ENCODE results near the gene POLN. TPM values are rescaled to one million over a fixed set of nuclear protein-coding genes. Genes with fewer than 3 reads are reported as not detected.

Gene POLN
- total and polyA plus RNA-seq, 2 donors = 1.1 to 2.9 TPM

GRCh38 chr4:2127609-2128332 lies 114.2 kb downstream of the POLN start:
- no peaks in the 10 kb centered on the region for H3K36me3 ChIP-seq (ENCODE audit: control insufficient read depth in 2 of 2, insufficient read depth in 2 of 2, low read length in 1 of 2)

GRCh38 chr4:2126309-2127043 lies 115.4 kb downstream of the POLN start:
- Histone ChIP-seq H3K4me3 (ENCODE audit: low read length in 2 of 2) (no peak overlapping the region), H3K36me3 (ENCODE audit: control insufficient read depth in 2 of 2, insufficient read depth in 2 of 2, low read length in 1 of 2) (no peaks in the 10 kb centered on the region), H3K27me3 (ENCODE audit: control insufficient read depth in 2 of 2, insufficient read depth in 1 of 2, low read length in 1 of 2) (peaks cover 0 to 8% of the 10 kb centered on the region in 2 donors), H3K9me3 (ENCODE audit: control insufficient read depth in 2 of 2, insufficient read depth in 1 of 2, low read length in 1 of 2) (no peaks in the 10 kb centered on the region), H3K4me1 (ENCODE audit: control insufficient read depth in 2 of 2, insufficient read depth in 2 of 2, low read length in 2 of 2) (peaks cover 0 to 15% of the 10 kb centered on the region in 2 donors), H3K27ac (ENCODE audit: low read depth in 1 of 2, low read length in 1 of 2) (no peak overlapping the region)
- WGBS = 96% methylated on average over 24 of the region's 24 CpGs
- DNase-seq (ENCODE audit: low read depth in 6 of 9, low spot score in 9 of 9) = no peak

More at GRCh38 chr4:2127609-2128332, 114.2 kb downstream of the POLN start:
- no peak overlapping the region for H3K27ac ChIP-seq (ENCODE audit: low read depth in 1 of 2, low read length in 1 of 2)
- peaks cover 0 to 8% of the 10 kb centered on the region in 2 donors for H3K27me3 ChIP-seq (ENCODE audit: control insufficient read depth in 2 of 2, insufficient read depth in 1 of 2, low read length in 1 of 2)
- H3K9me3 ChIP-seq (ENCODE audit: control insufficient read depth in 2 of 2, insufficient read depth in 1 of 2, low read length in 1 of 2) = peaks cover 0 to 2% of the 10 kb centered on the region in 2 donors
- 96% methylated on average over 20 of the region's 20 CpGs for WGBS
- H3K4me3 ChIP-seq (ENCODE audit: low read length in 2 of 2) = no peak overlapping the region
- H3K4me1 ChIP-seq (ENCODE audit: control insufficient read depth in 2 of 2, insufficient read depth in 2 of 2, low read length in 2 of 2) = peaks cover 0 to 12% of the 10 kb centered on the region in 2 donors
- no peak for DNase-seq (ENCODE audit: low read depth in 6 of 9, low spot score in 9 of 9)

DNA sequence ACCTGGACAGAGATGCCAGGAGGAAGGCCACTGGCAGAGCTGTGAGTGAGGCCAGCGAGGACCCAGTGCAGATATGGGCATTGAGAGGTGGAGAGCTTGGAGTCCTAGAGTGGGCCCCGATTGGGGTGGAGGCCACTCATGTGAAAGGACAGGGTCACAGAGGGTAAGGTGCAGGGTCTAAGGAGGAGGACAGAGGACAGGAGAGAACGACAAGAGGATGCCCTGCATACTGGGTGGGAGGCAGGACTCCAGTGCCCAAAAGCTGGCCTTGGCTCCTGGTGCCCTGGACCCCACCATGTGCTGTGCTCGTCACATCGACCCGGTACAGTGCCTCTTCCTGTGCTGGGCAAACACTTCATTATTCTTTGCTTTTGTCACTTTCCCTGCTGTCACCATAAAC lies 116.1 kb downstream of the POLN start:
- WGBS = 79% methylated on average over 6 of the region's 6 CpGs
- H3K4me3 ChIP-seq (ENCODE audit: low read length in 2 of 2) = no peak overlapping the region
- DNase-seq (ENCODE audit: low read depth in 6 of 9, low spot score in 9 of 9) = no peak

DNA sequence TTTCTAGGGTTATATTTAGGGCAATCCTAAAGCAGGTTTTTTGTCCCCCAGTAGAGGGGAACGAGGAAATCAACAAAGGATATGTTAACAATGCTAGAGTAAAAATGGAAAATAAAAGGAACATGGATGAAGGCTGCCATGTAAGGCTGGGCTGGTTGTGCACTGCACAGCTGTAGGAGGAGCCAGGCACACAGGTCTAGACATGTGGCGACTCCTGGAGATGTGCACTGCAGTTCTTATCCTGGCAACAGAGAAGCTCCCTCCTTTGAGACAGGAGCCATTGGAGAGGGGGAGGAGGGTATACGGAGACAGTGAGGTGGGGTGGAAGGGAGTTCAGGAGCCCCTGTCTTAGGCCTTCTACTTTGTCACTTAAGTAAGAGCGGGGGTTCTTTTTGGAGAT lies 116.9 kb downstream of the POLN start:
- Histone ChIP-seq H3K27ac (ENCODE audit: low read depth in 1 of 2, low read length in 1 of 2) (no peak overlapping the region), H3K36me3 (ENCODE audit: control insufficient read depth in 2 of 2, insufficient read depth in 2 of 2, low read length in 1 of 2) (no peaks in the 10 kb centered on the region), H3K9me3 (ENCODE audit: control insufficient read depth in 2 of 2, insufficient read depth in 1 of 2, low read length in 1 of 2) (no peaks in the 10 kb centered on the region), H3K4me1 (ENCODE audit: control insufficient read depth in 2 of 2, insufficient read depth in 2 of 2, low read length in 2 of 2) (peaks cover 0 to 15% of the 10 kb centered on the region in 2 donors), H3K27me3 (ENCODE audit: control insufficient read depth in 2 of 2, insufficient read depth in 1 of 2, low read length in 1 of 2) (peaks cover 0 to 8% of the 10 kb centered on the region in 2 donors), H3K4me3 (ENCODE audit: low read length in 2 of 2) (no peak overlapping the region)
- 94% methylated on average over 4 of the region's 4 CpGs for WGBS
- no peak for DNase-seq (ENCODE audit: low read depth in 6 of 9, low spot score in 9 of 9)

More for the DNA sequence above, 116.1 kb downstream of the POLN start:
- H3K9me3 ChIP-seq (ENCODE audit: control insufficient read depth in 2 of 2, insufficient read depth in 1 of 2, low read length in 1 of 2) = no peaks in the 10 kb centered on the region
- peaks cover 0 to 8% of the 10 kb centered on the region in 2 donors for H3K27me3 ChIP-seq (ENCODE audit: control insufficient read depth in 2 of 2, insufficient read depth in 1 of 2, low read length in 1 of 2)
- H3K27ac ChIP-seq (ENCODE audit: low read depth in 1 of 2, low read length in 1 of 2) = no peak overlapping the region
- H3K36me3 ChIP-seq (ENCODE audit: control insufficient read depth in 2 of 2, insufficient read depth in 2 of 2, low read length in 1 of 2) = no peaks in the 10 kb centered on the region
- peaks cover 0 to 15% of the 10 kb centered on the region in 2 donors for H3K4me1 ChIP-seq (ENCODE audit: control insufficient read depth in 2 of 2, insufficient read depth in 2 of 2, low read length in 2 of 2)

DNA sequence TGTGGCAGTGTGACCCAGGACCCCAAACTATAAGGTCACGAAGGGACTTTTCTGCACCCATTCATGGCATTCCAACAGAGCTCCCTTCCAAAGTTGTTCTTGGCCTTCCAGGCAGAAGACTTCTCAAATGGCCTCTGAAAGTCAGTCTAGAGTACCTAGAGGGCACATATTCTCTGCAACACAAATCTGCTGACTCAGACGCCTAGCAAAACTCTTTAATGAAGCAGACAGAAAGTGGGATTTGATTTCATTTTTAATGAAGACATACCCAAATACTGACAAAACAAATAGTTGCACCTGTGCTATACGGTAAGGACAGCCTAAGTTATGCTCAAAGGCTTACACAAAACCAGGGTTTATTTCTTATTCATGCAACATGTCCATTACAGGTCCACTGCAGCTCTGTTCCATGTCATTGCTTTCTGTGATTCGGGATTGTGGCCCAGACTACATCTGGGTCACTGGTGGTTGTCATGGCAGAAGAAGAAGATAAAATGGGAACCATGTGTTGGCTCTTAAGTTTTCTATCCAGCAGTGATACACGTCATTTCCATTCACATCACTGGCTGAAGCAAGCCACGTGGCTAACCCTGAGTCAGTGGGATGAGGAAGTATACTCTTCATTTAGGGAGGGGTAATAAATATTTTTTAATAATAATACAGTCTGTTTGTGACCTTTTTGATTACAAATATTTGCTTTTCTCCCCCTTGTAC lies 125.1 kb downstream of the POLN start:
- H3K9me3 ChIP-seq (ENCODE audit: control insufficient read depth in 2 of 2, insufficient read depth in 1 of 2, low read length in 1 of 2) = no peaks in the 10 kb centered on the region
- no peak overlapping the region for H3K27ac ChIP-seq (ENCODE audit: low read depth in 1 of 2, low read length in 1 of 2)
- peaks cover 0 to 6% of the 10 kb centered on the region in 2 donors for H3K27me3 ChIP-seq (ENCODE audit: control insufficient read depth in 2 of 2, insufficient read depth in 1 of 2, low read length in 1 of 2)
- no peak for DNase-seq (ENCODE audit: low read depth in 6 of 9, low spot score in 9 of 9)
- no peaks in the 10 kb centered on the region for H3K4me1 ChIP-seq (ENCODE audit: control insufficient read depth in 2 of 2, insufficient read depth in 2 of 2, low read length in 2 of 2)
- no peaks in the 10 kb centered on the region for H3K36me3 ChIP-seq (ENCODE audit: control insufficient read depth in 2 of 2, insufficient read depth in 2 of 2, low read length in 1 of 2)
- WGBS = 92% methylated on average over 6 of the region's 6 CpGs
- H3K4me3 ChIP-seq (ENCODE audit: low read length in 2 of 2) = no peak overlapping the region

DNA sequence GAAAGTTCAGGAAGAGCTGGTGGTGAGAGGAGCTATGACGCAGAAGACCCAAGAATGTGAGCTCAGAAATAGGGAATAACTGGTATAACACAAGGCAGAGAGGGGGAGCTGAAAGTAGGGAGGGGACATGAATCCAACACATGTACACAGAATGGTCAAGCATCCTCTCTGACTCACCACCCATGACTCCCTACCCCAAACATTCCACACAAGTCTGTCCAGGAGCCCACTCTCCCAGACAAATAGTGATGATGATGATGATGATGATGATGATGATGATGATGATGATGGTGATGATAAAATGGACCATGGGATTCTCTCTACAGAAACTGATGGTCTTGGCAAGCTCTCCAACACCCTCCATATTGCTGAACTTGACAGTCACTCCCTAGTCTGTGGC lies 136.4 kb downstream of the POLN start:
- WGBS = 96% methylated on average over 1 of the region's 1 CpG
- peaks cover 0 to 9% of the 10 kb centered on the region in 2 donors for H3K9me3 ChIP-seq (ENCODE audit: control insufficient read depth in 2 of 2, insufficient read depth in 1 of 2, low read length in 1 of 2)
- DNase-seq (ENCODE audit: low read depth in 6 of 9, low spot score in 9 of 9) = no peak
- peaks cover 0 to 13% of the 10 kb centered on the region in 2 donors for H3K27me3 ChIP-seq (ENCODE audit: control insufficient read depth in 2 of 2, insufficient read depth in 1 of 2, low read length in 1 of 2)
- no peak overlapping the region for H3K27ac ChIP-seq (ENCODE audit: low read depth in 1 of 2, low read length in 1 of 2)
- no peaks in the 10 kb centered on the region for H3K4me1 ChIP-seq (ENCODE audit: control insufficient read depth in 2 of 2, insufficient read depth in 2 of 2, low read length in 2 of 2)
- no peaks in the 10 kb centered on the region for H3K36me3 ChIP-seq (ENCODE audit: control insufficient read depth in 2 of 2, insufficient read depth in 2 of 2, low read length in 1 of 2)
- H3K4me3 ChIP-seq (ENCODE audit: low read length in 2 of 2) = no peak overlapping the region

GRCh38 chr4:2104556-2105345 lies 137.2 kb downstream of the POLN start:
- Histone ChIP-seq H3K27ac (ENCODE audit: low read depth in 1 of 2, low read length in 1 of 2) (no peak overlapping the region), H3K27me3 (ENCODE audit: control insufficient read depth in 2 of 2, insufficient read depth in 1 of 2, low read length in 1 of 2) (peaks cover 0 to 15% of the 10 kb centered on the region in 2 donors), H3K36me3 (ENCODE audit: control insufficient read depth in 2 of 2, insufficient read depth in 2 of 2, low read length in 1 of 2) (no peaks in the 10 kb centered on the region), H3K9me3 (ENCODE audit: control insufficient read depth in 2 of 2, insufficient read depth in 1 of 2, low read length in 1 of 2) (peaks cover 0 to 9% of the 10 kb centered on the region in 2 donors), H3K4me1 (ENCODE audit: control insufficient read depth in 2 of 2, insufficient read depth in 2 of 2, low read length in 2 of 2) (no peaks in the 10 kb centered on the region), H3K4me3 (ENCODE audit: low read length in 2 of 2) (no peak overlapping the region)
- WGBS = 89% methylated on average over 9 of the region's 9 CpGs
- DNase-seq (ENCODE audit: low read depth in 6 of 9, low spot score in 9 of 9) = no peak

DNA sequence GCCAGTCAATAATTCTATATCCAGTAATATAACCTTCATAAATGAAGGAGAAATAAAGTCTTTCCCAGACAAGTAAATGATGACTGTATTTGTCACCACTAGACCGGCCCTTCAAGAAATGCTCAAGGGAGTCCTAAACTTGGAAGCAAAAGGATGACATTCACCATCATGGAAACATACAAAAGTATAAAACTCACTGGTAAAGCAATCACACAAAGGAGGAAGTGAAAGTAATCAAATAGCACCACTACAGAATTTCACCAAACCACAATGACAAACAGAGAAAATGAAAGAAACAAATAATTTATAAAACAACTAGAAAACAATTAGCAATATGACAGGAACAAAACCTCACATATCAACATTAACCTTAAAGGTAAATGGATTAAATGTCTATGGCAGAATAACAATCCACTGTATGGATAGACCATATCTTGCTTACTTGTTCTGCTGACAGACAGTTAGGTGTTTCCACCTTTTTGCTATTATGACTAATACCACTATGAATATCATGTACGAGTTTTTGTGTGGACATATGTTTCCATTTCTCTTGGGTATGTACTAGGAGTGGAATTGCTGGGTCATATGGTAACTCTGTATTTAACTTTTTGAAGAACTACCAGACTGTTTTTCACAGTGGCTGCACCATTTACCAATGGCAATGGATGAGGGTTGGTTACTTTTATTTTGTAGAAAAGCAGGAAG lies 137.9 kb downstream of the POLN start:
- peaks cover 0 to 9% of the 10 kb centered on the region in 2 donors for H3K9me3 ChIP-seq (ENCODE audit: control insufficient read depth in 2 of 2, insufficient read depth in 1 of 2, low read length in 1 of 2)
- no peak overlapping the region for H3K4me3 ChIP-seq (ENCODE audit: low read length in 2 of 2)
- no peak overlapping the region for H3K27ac ChIP-seq (ENCODE audit: low read depth in 1 of 2, low read length in 1 of 2)
- H3K36me3 ChIP-seq (ENCODE audit: control insufficient read depth in 2 of 2, insufficient read depth in 2 of 2, low read length in 1 of 2) = no peaks in the 10 kb centered on the region
- H3K27me3 ChIP-seq (ENCODE audit: control insufficient read depth in 2 of 2, insufficient read depth in 1 of 2, low read length in 1 of 2) = peaks cover 0 to 15% of the 10 kb centered on the region in 2 donors
- WGBS = 91% methylated on average over 2 of the region's 2 CpGs
- no peaks in the 10 kb centered on the region for H3K4me1 ChIP-seq (ENCODE audit: control insufficient read depth in 2 of 2, insufficient read depth in 2 of 2, low read length in 2 of 2)
- no peak for DNase-seq (ENCODE audit: low read depth in 6 of 9, low spot score in 9 of 9)

All from thymus (tissue), 11 donors.